ENCODE data around the gene BCR.

BCR gene

GRCh38 chr22:23273445-23274145 lies 93.3 kb downstream of the BCR start:
- no peaks in the 10 kb centered on the region for H3K27me3 ChIP-seq (ENCODE audit: insufficient read depth, low read length)
- H3K4me3 ChIP-seq (ENCODE audit: low read length): no peak overlapping the region
- peaks cover 80% of the 10 kb centered on the region for H3K36me3 ChIP-seq (ENCODE audit: insufficient read depth, low read depth, low read length)
- H3K27ac ChIP-seq (ENCODE audit: low read length): no peak overlapping the region
- H3K9me3 ChIP-seq (ENCODE audit: insufficient read depth, low read depth, low read length): no peaks in the 10 kb centered on the region
- no peak overlapping the region for H3K9ac ChIP-seq (ENCODE audit: low read depth, low read length)
- H3K4me1 ChIP-seq (ENCODE audit: insufficient read depth, low read length): peaks cover 16% of the 10 kb centered on the region

DNA sequence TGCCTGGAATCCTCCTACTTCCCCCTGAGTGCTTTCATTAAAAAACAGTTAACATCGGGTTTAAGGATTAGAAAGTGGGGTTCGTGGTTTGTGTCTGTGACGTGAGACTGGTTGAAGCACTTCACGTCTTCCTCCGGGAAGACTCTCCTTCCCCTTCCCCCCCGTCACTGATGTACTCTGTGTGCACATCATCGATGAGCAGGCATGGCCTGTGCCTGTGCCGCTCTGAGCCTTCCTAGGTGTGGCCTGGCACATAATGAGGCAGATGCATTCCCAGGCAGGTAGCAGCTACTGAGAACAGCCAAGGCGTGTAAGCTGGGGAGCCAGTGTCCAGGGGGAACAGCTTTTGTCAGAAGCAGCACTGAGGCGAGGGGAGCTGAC lies 93.8 kb downstream of the BCR start:
- H3K36me3 ChIP-seq (ENCODE audit: insufficient read depth, low read depth, low read length): peaks cover 81% of the 10 kb centered on the region
- no peak overlapping the region for H3K9ac ChIP-seq (ENCODE audit: low read depth, low read length)
- H3K27ac ChIP-seq (ENCODE audit: low read length): no peak overlapping the region
- H3K9me3 ChIP-seq (ENCODE audit: insufficient read depth, low read depth, low read length): no peaks in the 10 kb centered on the region
- H3K4me3 ChIP-seq (ENCODE audit: low read length): no peak overlapping the region
- no peaks in the 10 kb centered on the region for H3K27me3 ChIP-seq (ENCODE audit: insufficient read depth, low read length)
- peaks cover 11% of the 10 kb centered on the region; the same call in 1 of the 2 replicates for H3K4me1 ChIP-seq (ENCODE audit: insufficient read depth, low read length)

- H3K4me1 ChIP-seq (ENCODE audit: insufficient read depth, low read length): peaks cover 1% of the 10 kb centered on the region; the same call in 1 of the 2 replicates
- no peak overlapping the region for H3K9ac ChIP-seq (ENCODE audit: low read depth, low read length)
- H3K27me3 ChIP-seq (ENCODE audit: insufficient read depth, low read length): no peaks in the 10 kb centered on the region
- no peak overlapping the region for H3K27ac ChIP-seq (ENCODE audit: low read length)
- H3K9me3 ChIP-seq (ENCODE audit: insufficient read depth, low read depth, low read length): no peaks in the 10 kb centered on the region
- H3K4me3 ChIP-seq (ENCODE audit: low read length): no peak overlapping the region
- peaks cover 89% of the 10 kb centered on the region for H3K36me3 ChIP-seq (ENCODE audit: insufficient read depth, low read depth, low read length)
These were observed 94.8 kb downstream of the BCR start for GRCh38 chr22:23274891-23275694.

GRCh38 chr22:23275751-23276150 lies 95.4 kb downstream of the BCR start:
- no peak overlapping the region for H3K9ac ChIP-seq (ENCODE audit: low read depth, low read length)
- no peaks in the 10 kb centered on the region for H3K4me1 ChIP-seq (ENCODE audit: insufficient read depth, low read length)
- H3K36me3 ChIP-seq (ENCODE audit: insufficient read depth, low read depth, low read length): peaks cover 88% of the 10 kb centered on the region
- H3K9me3 ChIP-seq (ENCODE audit: insufficient read depth, low read depth, low read length): no peaks in the 10 kb centered on the region
- H3K27me3 ChIP-seq (ENCODE audit: insufficient read depth, low read length): no peaks in the 10 kb centered on the region
- H3K27ac ChIP-seq (ENCODE audit: low read length): no peak overlapping the region
- H3K4me3 ChIP-seq (ENCODE audit: low read length): no peak overlapping the region

DNA sequence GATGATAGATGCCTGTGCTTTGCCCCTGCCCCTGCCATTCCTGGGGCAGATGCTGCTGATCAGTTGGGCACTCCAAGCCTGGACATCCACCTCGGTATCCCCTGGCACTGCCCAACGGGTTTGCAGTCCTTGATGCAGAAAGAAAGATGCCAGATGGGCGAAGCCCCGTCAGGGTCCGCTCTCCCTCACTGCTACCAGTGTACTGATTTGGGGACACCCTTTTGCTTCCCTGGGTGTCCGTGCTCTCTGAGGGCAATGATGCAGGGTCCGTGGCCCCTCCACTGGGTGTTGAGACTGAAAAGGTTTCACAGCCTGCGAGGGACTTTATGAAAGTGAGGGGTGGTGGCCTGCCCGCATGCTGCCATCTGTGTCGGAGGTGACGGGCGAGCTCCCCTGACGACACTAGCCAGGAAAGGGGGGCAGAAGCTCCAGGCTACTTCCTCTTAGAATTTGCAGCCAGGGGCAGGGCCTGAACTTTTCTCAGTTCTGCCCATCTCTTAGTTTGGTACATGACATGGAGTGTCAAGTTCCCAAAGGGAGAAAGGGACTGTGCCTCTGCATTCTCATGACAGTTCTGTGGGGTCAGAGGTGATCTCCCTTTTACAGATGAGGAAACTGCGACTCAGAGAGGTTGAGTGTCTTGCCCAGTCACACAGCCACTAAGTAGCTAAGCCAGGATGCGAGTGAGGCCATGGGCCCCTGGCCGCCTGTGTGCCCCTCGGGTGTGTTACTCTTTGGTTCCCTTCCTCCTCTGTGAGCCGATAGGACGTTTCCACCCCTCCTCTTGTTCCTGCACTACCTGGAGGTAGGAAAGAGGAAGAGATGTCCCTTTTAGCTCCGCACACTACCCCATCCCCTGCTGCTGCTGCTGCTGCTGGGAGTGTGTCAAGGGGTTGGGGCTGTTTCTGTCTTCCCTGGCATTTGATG lies 96.6 kb downstream of the BCR start:
- H3K9ac ChIP-seq (ENCODE audit: low read depth, low read length): no peak overlapping the region; the same call in 1 of the 2 replicates
- no peaks in the 10 kb centered on the region for H3K9me3 ChIP-seq (ENCODE audit: insufficient read depth, low read depth, low read length)
- no peak overlapping the region for H3K4me3 ChIP-seq (ENCODE audit: low read length)
- H3K4me1 ChIP-seq (ENCODE audit: insufficient read depth, low read length): no peaks in the 10 kb centered on the region
- peaks cover 80% of the 10 kb centered on the region for H3K36me3 ChIP-seq (ENCODE audit: insufficient read depth, low read depth, low read length)
- H3K27ac ChIP-seq (ENCODE audit: low read length): no peak overlapping the region
- H3K27me3 ChIP-seq (ENCODE audit: insufficient read depth, low read length): no peaks in the 10 kb centered on the region

GRCh38 chr22:23277583-23278295 lies 97.4 kb downstream of the BCR start:
- H3K4me1 ChIP-seq (ENCODE audit: insufficient read depth, low read length): no peaks in the 10 kb centered on the region
- no peak overlapping the region for H3K4me3 ChIP-seq (ENCODE audit: low read length)
- no peaks in the 10 kb centered on the region for H3K9me3 ChIP-seq (ENCODE audit: insufficient read depth, low read depth, low read length)
- peaks cover 80% of the 10 kb centered on the region for H3K36me3 ChIP-seq (ENCODE audit: insufficient read depth, low read depth, low read length)
- no peak overlapping the region for H3K9ac ChIP-seq (ENCODE audit: low read depth, low read length)
- no peak overlapping the region for H3K27ac ChIP-seq (ENCODE audit: low read length)
- H3K27me3 ChIP-seq (ENCODE audit: insufficient read depth, low read length): no peaks in the 10 kb centered on the region

GRCh38 chr22:23278883-23279675 lies 98.8 kb downstream of the BCR start:
- no peak overlapping the region for H3K27ac ChIP-seq (ENCODE audit: low read length)
- H3K9me3 ChIP-seq (ENCODE audit: insufficient read depth, low read depth, low read length): no peaks in the 10 kb centered on the region
- no peaks in the 10 kb centered on the region for H3K27me3 ChIP-seq (ENCODE audit: insufficient read depth, low read length)
- no peak overlapping the region for H3K4me3 ChIP-seq (ENCODE audit: low read length)
- no peak overlapping the region for H3K9ac ChIP-seq (ENCODE audit: low read depth, low read length)
- H3K4me1 ChIP-seq (ENCODE audit: insufficient read depth, low read length): no peaks in the 10 kb centered on the region
- peaks cover 80% of the 10 kb centered on the region for H3K36me3 ChIP-seq (ENCODE audit: insufficient read depth, low read depth, low read length)

GRCh38 chr22:23279781-23280180 lies 99.5 kb downstream of the BCR start:
- no peak overlapping the region for H3K27ac ChIP-seq (ENCODE audit: low read length)
- H3K36me3 ChIP-seq (ENCODE audit: insufficient read depth, low read depth, low read length): peaks cover 80% of the 10 kb centered on the region
- H3K4me1 ChIP-seq (ENCODE audit: insufficient read depth, low read length): no peaks in the 10 kb centered on the region
- no peaks in the 10 kb centered on the region for H3K27me3 ChIP-seq (ENCODE audit: insufficient read depth, low read length)
- H3K9ac ChIP-seq (ENCODE audit: low read depth, low read length): no peak overlapping the region
- no peaks in the 10 kb centered on the region for H3K9me3 ChIP-seq (ENCODE audit: insufficient read depth, low read depth, low read length)
- H3K4me3 ChIP-seq (ENCODE audit: low read length): no peak overlapping the region

DNA sequence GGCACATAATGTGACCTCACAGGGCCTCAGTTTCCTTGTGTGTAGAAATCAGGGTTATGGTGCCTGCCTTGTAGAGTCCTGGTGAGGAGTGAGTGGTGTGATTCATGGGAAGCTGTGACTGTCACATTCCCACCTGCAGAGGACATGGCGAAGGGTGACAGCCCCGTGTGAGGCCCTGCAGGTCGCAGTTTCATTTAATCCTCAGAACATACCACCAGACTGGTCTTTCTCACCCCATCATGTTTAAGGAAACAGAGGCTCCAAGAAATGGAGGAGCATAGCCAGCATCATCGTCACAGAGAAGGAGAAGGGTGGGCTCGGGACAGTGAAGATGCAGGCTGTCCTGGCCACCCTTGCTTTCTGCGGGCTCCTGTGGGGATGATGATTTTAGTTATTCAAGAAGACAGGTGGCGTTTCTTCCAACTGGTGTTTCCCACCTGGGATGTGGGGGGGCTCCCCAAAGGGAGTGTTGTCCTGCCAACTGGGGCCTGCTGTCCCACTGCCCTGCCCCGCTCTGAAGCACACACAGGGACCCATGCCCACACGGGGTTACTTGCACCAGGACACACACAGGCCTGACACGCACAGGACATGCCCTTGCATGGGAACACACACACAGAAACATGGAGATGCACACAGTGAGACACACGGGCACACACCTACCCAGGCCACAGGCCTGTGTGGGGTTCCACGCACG lies 100.2 kb downstream of the BCR start:
- Histone ChIP-seq H3K27me3 (ENCODE audit: insufficient read depth, low read length) (no peaks in the 10 kb centered on the region), H3K4me3 (ENCODE audit: low read length) (no peak overlapping the region), H3K36me3 (ENCODE audit: insufficient read depth, low read depth, low read length) (peaks cover 80% of the 10 kb centered on the region), H3K9ac (ENCODE audit: low read depth, low read length) (no peak overlapping the region), H3K4me1 (ENCODE audit: insufficient read depth, low read length) (no peaks in the 10 kb centered on the region), H3K9me3 (ENCODE audit: insufficient read depth, low read depth, low read length) (no peaks in the 10 kb centered on the region), H3K27ac (ENCODE audit: low read length) (no peak overlapping the region)

- no peaks in the 10 kb centered on the region for H3K4me1 ChIP-seq (ENCODE audit: insufficient read depth, low read length)
- H3K27me3 ChIP-seq (ENCODE audit: insufficient read depth, low read length): no peaks in the 10 kb centered on the region
- no peak overlapping the region for H3K4me3 ChIP-seq (ENCODE audit: low read length)
- no peak overlapping the region for H3K9ac ChIP-seq (ENCODE audit: low read depth, low read length)
- H3K9me3 ChIP-seq (ENCODE audit: insufficient read depth, low read depth, low read length): no peaks in the 10 kb centered on the region
- peaks cover 81% of the 10 kb centered on the region for H3K36me3 ChIP-seq (ENCODE audit: insufficient read depth, low read depth, low read length)
- no peak overlapping the region for H3K27ac ChIP-seq (ENCODE audit: low read length)
These were observed 100.7 kb downstream of the BCR start for GRCh38 chr22:23281053-23281405.
